AG10803 (cell line): ENCODE results near the gene DNAJA3.
A peak's percentile ranks its signal among the peaks of the same experiment; 100 is the strongest.

Source experiments
- DNase-seq: peaks from one replicate; pipeline ENCODE4 v3.0.0; 2010; ENCODE audit warnings: low read depth
- H3K4me3 ChIP-seq: 2 replicates; pipeline ENCODE4 v1.5.1; 2011; ENCODE audit warnings: mild to moderate bottlenecking, low read length, control low read depth
- CTCF ChIP-seq: conservative IDR thresholded peaks from 2 replicates; pipeline ENCODE4 v1.5.1; 2011; ENCODE audit warnings: mild to moderate bottlenecking, low read length, control low read depth, inconsistent platforms

Gene DNAJA3

DNA sequence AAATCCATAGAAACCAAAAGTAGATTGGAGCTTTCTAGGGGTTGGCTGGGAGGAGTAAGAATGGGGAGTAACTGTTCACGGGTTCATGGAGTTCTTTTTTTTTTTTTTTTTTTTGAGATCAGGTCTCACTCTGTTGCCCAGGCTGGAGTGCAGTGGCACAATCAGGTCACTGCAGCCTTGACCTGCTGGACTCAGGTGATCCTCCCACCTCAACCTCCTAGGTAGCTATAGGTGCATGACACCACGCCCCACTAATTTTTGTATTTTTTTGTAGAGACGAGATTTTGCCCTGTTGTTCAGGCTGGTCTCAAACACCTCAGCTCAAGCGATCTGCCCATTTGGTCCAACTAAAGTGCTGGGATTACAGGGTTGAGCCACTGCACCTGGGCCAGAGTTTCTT lies 47.2 kb downstream of the DNAJA3 start:
- H3K4me3 ChIP-seq, result no peak overlapping the region
- no peak for TF ChIP-seq CTCF
- no peak for DNase-seq

- H3K4me3 ChIP-seq, result peak within 1 kb of the TSS; percentile 70
- TF ChIP-seq CTCF, result no peak
- DNase-seq, result peak; percentile 82
These were observed 48.7 kb downstream of the DNAJA3 start, which contains the start of gene NMRAL1 for GRCh38 chr16:4474192-4474961. Gene NMRAL1 (minus strand): TSS chr16:4474625. CDS start chr16:4474132, 493 bp downstream.

GRCh38 chr16:4475880-4476788 lies 50.5 kb downstream of the DNAJA3 start, which contains the start of gene HMOX2:
Gene HMOX2 (plus strand): TSS chr16:4476398. CDS start chr16:4505525, 29,127 bp downstream.
- TF ChIP-seq CTCF, result peak; percentile 40
- peak; percentile 87 for DNase-seq
- peak within 1 kb of the TSS; percentile 77 for H3K4me3 ChIP-seq

GRCh38 chr16:4477966-4478365 lies 52.3 kb downstream of the DNAJA3 start:
- no peak overlapping the region for H3K4me3 ChIP-seq
- peak; percentile 43 for TF ChIP-seq CTCF

GRCh38 chr16:4481526-4481925 lies 55.9 kb downstream of the DNAJA3 start:
- no peak for TF ChIP-seq CTCF
- H3K4me3 ChIP-seq, result no peak overlapping the region
- no peak for DNase-seq

More at GRCh38 chr16:4477966-4478365, 52.3 kb downstream of the DNAJA3 start:
- DNase-seq, result peak; percentile 53

GRCh38 chr16:4481963-4482362 lies 56.3 kb downstream of the DNAJA3 start:
- TF ChIP-seq CTCF, result no peak
- no peak for DNase-seq

More at GRCh38 chr16:4481963-4482362, 56.3 kb downstream of the DNAJA3 start:
- no peak overlapping the region for H3K4me3 ChIP-seq
